Naive thymus-derived CD4-positive, alpha-beta T cell (primary cell): ENCODE results near the gene PXN. TPM values are rescaled to one million over a fixed set of nuclear protein-coding genes. Genes with fewer than 3 reads are reported as not detected.
A peak's percentile ranks its signal among the peaks of the same experiment; 100 is the strongest.
"Not testable (repeated sequence)": the region's sequence is repeated elsewhere in the genome, so short reads cannot be mapped to it uniquely, and the experiment has no call there.

Source experiments
- ATAC-seq: fragments of 150-1000 bp; cut with Tn5 transposase; 2 replicates; pipeline ENCODE4 v1.10.0; 2021; ENCODE audit warnings: mild to moderate bottlenecking, moderate library complexity
- CTCF ChIA-PET: fragments of 350-600 bp; sonication (Branson Sonifier 250); formaldehyde crosslinking; loops from one replicate; lab custom pipeline; 2021; ENCODE audit warnings: antibody characterized with exemption; lab: Charles Lee
- POLR2A ChIA-PET: fragments of 350-600 bp; sonication (Branson Sonifier 250); formaldehyde crosslinking; loops from one replicate; lab custom pipeline; 2021; ENCODE audit warnings: antibody characterized with exemption, inconsistent platforms; lab: Charles Lee
- DNase-seq, 9 donors: peaks; one replicate each; pipeline versions ENCODE4 v3.0.0 to v3.0.0-alpha.2; 2020 to 2022; ENCODE audit warnings: mixed read lengths in 1 of 9
- H3K27ac ChIP-seq: one replicate; pipeline ENCODE4 v1.7.0; 2013; ENCODE audit warnings: mild to moderate bottlenecking, low read depth, low read length, moderate library complexity
- H3K27me3 ChIP-seq, 2 donors: one replicate each; pipeline ENCODE4 v1.7.0; 2013; ENCODE audit warnings: low read length in 2 of 2, mild to moderate bottlenecking in 2 of 2, moderate library complexity in 2 of 2; ENCODE audit not compliant: control insufficient read depth in 2 of 2, insufficient read depth in 2 of 2
- H3K36me3 ChIP-seq, 3 experiments: 1 replicate in 2 of 3; 2 replicates in 1 of 3; pipeline ENCODE4 v1.7.0; 2013; ENCODE audit warnings: low read length in 3 of 3, mild to moderate bottlenecking in 3 of 3, moderate library complexity in 1 of 3; ENCODE audit not compliant: insufficient read depth in 3 of 3, control insufficient read depth in 2 of 3
- H3K4me1 ChIP-seq, 2 donors: one replicate each; pipeline ENCODE4 v1.7.0; 2013; ENCODE audit warnings: low read length in 2 of 2, mild to moderate bottlenecking in 2 of 2, moderate library complexity in 1 of 2; ENCODE audit not compliant: control insufficient read depth in 2 of 2, insufficient read depth in 2 of 2
- H3K4me3 ChIP-seq: 2 replicates; pipeline ENCODE4 v1.7.0; 2013; ENCODE audit warnings: mild to moderate bottlenecking, low read length
- H3K9me3 ChIP-seq, 3 experiments: 1 replicate in 2 of 3; 2 replicates in 1 of 3; pipeline ENCODE4 v1.7.0; 2013; ENCODE audit warnings: low read length in 3 of 3; ENCODE audit not compliant: control insufficient read depth in 2 of 3
- H3K27ac Mint-ChIP-seq, 9 donors: one replicate each; pipeline ENCODE4 v1.8.0; 2020 to 2022; ENCODE audit warnings: mixed read lengths in 9 of 9, mild to moderate bottlenecking in 8 of 9, moderate library complexity in 5 of 9, inconsistent platforms in 2 of 9
- H3K27me3 Mint-ChIP-seq, 5 donors: one replicate each; pipeline ENCODE4 v1.8.0; 2021 to 2022; ENCODE audit warnings: mixed read lengths in 5 of 5, mild to moderate bottlenecking in 1 of 5
- H3K36me3 Mint-ChIP-seq, 5 donors: one replicate each; pipeline ENCODE4 v1.8.0; 2020 to 2022; ENCODE audit warnings: mixed read lengths in 5 of 5, mild to moderate bottlenecking in 3 of 5, inconsistent platforms in 1 of 5
- H3K4me1 Mint-ChIP-seq, 7 donors: one replicate each; pipeline ENCODE4 v1.8.0; 2020 to 2022; ENCODE audit warnings: mixed read lengths in 7 of 7, mild to moderate bottlenecking in 3 of 7, inconsistent platforms in 1 of 7
- H3K4me3 Mint-ChIP-seq, 10 donors: one replicate each; pipeline ENCODE4 v1.8.0; 2020 to 2022; ENCODE audit warnings: mild to moderate bottlenecking in 10 of 10, mixed read lengths in 10 of 10, moderate library complexity in 6 of 10, inconsistent platforms in 2 of 10
- H3K9me3 Mint-ChIP-seq, 11 donors: one replicate each; pipeline ENCODE4 v1.8.0; 2020 to 2022; ENCODE audit warnings: mixed read lengths in 11 of 11, mild to moderate bottlenecking in 4 of 11, inconsistent platforms in 1 of 11, moderate library complexity in 1 of 11
- intact Hi-C, 2 donors: fragments of 100-400 bp; cut with micrococcal nuclease; formaldehyde crosslinking; loops; one replicate each; pipeline ENCODE4 v1.15.1; 2023
- polyA plus RNA-seq, 2 donors: library from polyadenylated mRNA; unstranded; fragments of 300-500 nt; fragmentation: Illumina TruSeq; gene quantifications; one replicate each; pipeline ENCODE4 v1.2.3, GENCODE V29; 2021
- total RNA-seq, 6 experiments: library from RNA in 5 of 6; stranded (reverse) in 5 of 6; gene quantifications; 1 replicate in 5 of 6; 2 replicates in 1 of 6; pipeline ENCODE4 v1.2.3 and lab custom pipeline; 2021 to 2026

PXN gene
- total and polyA plus RNA-seq, 7 experiments from 2014 or later = 84.3 to 202 (median 114) TPM

DNA sequence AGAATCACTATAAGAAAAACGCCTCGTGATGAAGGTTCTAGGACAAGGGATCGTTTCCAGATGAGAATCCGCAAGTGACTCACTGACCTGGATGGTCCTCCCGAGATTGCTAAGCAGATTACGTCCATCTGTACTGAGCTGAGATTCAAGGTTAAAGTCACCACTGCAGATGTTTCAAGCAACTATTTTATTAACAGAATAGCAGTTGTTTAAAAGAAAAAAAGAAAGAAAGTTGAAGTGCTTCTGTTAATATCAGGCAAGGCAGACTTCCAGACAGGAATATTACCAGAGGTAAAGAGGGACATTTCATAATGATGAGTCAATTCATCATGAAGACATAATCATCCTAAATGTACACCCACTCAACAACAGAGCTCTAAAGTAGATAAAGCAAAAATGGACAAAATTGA lies 17.9 kb downstream of the PXN start:
- Histone ChIP-seq H3K4me3 (no peak overlapping the region), H3K4me1 (peaks cover 57 to 64% of the 10 kb centered on the region in 2 donors), H3K27ac (peak overlapping the region; percentile 60), H3K36me3 (peaks cover 0 to 2% (median 0%) of the 10 kb centered on the region in 3 experiments), H3K9me3 (no peaks in the 10 kb centered on the region), H3K27me3 (no peaks in the 10 kb centered on the region)
- ATAC-seq (no peak), DNase-seq (no peak)
- H3K4me1 Mint-ChIP-seq = peaks cover 60 to 88% (median 75%) of the 10 kb centered on the region in 7 donors
- H3K27ac Mint-ChIP-seq = peak overlapping the region; percentile 60 to 99 (median 88)
- H3K36me3 Mint-ChIP-seq = peaks cover 0 to 43% (median 10%) of the 10 kb centered on the region in 5 donors
- intact Hi-C loops = loop anchor here in 1 of 2 donors (2.0 kb wide), 1 partner anchor 17 kb away; the partner anchor contains the start of gene PXN
- peak overlapping the region; percentile 28 to 85 (median 64) for H3K4me3 Mint-ChIP-seq
- H3K9me3 Mint-ChIP-seq = peaks cover 0 to 3% (median 0%) of the 10 kb centered on the region in 11 donors
- ChIA-PET CTCF (interaction anchor here (0.6 to 10.8 kb wide), 7 partner anchors 9 to 269 kb away, joined by 3 to 124 read pairs (median 4); partner anchors contain the start of genes PXN and SIRT4), POLR2A (interaction anchor here (0.6 to 15.4 kb wide), 8 partner anchors 7 to 46 kb away, joined by 3 to 235 read pairs (median 50); partner anchors contain the start of genes PXN, RNU4-1, RNU4-2 and RPLP0)
- H3K27me3 Mint-ChIP-seq = no peaks in the 10 kb centered on the region

DNA sequence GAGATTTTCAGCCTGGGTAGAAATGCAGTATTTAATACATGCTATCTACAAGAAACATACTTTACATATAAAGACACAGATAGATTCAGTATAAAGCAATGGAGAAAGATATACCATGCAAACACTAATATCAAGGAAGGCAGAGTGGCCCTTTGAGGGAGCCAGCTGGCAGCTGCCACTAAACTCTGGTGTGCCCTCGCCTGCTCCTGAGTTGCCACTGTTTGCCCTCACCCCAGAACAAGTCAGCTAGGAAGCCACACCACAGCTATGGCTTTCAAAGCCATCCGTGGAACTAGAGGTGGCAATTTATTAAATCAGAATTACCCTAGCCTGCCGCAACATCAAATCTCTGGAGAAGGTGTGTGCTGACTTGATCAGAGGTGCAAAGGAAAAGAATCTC lies 18.3 kb downstream of the PXN start:
- Mint-ChIP-seq H3K27ac (peak overlapping the region; percentile 60 to 99 (median 88)), H3K4me3 (peak overlapping the region; percentile 28 to 85 (median 64)), H3K36me3 (peaks cover 0 to 39% (median 10%) of the 10 kb centered on the region in 5 donors), H3K4me1 (peaks cover 55 to 88% (median 75%) of the 10 kb centered on the region in 7 donors), H3K27me3 (no peaks in the 10 kb centered on the region), H3K9me3 (peaks cover 0 to 3% (median 0%) of the 10 kb centered on the region in 11 donors)
- peak overlapping the region; percentile 16 for H3K27ac ChIP-seq
- ChIA-PET CTCF (interaction anchor here (0.6 to 10.8 kb wide), 6 partner anchors 9 to 269 kb away, joined by 3 to 124 read pairs (median 6); partner anchors contain the start of gene PXN), POLR2A (interaction anchor here (0.6 to 15.4 kb wide), 7 partner anchors 10 to 45 kb away, joined by 3 to 235 read pairs (median 37); partner anchors contain the start of genes PXN, RNU4-1 and RNU4-2)
- no peak for DNase-seq
- H3K27me3 ChIP-seq = no peaks in the 10 kb centered on the region
- H3K9me3 ChIP-seq = no peaks in the 10 kb centered on the region
- peaks cover 0 to 2% (median 2%) of the 10 kb centered on the region in 3 experiments for H3K36me3 ChIP-seq
- ATAC-seq = no peak
- H3K4me1 ChIP-seq = peaks cover 56 to 62% of the 10 kb centered on the region in 2 donors
- intact Hi-C loops = no loop called here
- no peak overlapping the region for H3K4me3 ChIP-seq

DNA sequence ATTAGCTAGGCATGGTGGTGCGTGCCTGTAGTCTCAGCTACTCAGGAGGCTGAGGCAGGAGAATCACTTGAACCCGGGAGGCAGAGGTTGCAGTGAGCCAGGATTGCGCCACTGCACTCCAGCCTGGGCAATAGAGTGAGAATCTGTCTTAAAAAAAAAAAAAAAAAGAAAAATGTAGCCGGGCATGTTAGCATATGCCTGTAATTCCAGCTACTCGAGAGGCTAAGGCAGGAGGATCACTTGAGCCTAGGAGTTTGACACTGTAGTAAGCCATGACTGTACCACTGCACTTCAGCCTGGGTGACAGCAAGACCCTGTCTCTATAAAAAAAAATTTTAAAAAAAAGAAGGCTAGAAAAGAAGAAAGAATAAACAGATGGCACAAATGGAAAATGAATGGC lies 18.8 kb downstream of the PXN start:
- H3K9me3 ChIP-seq, H3K9me3 Mint-ChIP-seq, ATAC-seq, H3K36me3 ChIP-seq, H3K27me3 ChIP-seq, H3K4me3 ChIP-seq, DNase-seq, H3K27me3 Mint-ChIP-seq, intact Hi-C loops, H3K27ac ChIP-seq: not testable (repeated sequence)
- Mint-ChIP-seq H3K27ac (peak overlapping the region in 4 of 9 donors; percentile 60 to 99 (median 88)), H3K4me1 (peaks cover 54 to 88% (median 74%) of the 10 kb centered on the region in 7 donors), H3K36me3 (peaks cover 0 to 37% (median 10%) of the 10 kb centered on the region in 5 donors), H3K4me3 (peak overlapping the region in 2 of 10 donors; percentile 58 to 85)
- peaks cover 57 to 63% of the 10 kb centered on the region in 2 donors for H3K4me1 ChIP-seq
- ChIA-PET CTCF (interaction anchor here (1.6 to 10.8 kb wide), 2 partner anchors 17 to 19 kb away, joined by 9 to 124 read pairs; partner anchors contain the start of gene PXN), POLR2A (interaction anchor here (1.0 to 15.4 kb wide), 4 partner anchors 10 to 45 kb away, joined by 3 to 235 read pairs (median 134); partner anchors contain the start of genes PXN, RNU4-1 and RNU4-2)

- Histone ChIP-seq H3K36me3 (peaks cover 0 to 11% (median 0%) of the 10 kb centered on the region in 3 experiments), H3K27ac (no peak overlapping the region), H3K27me3 (no peaks in the 10 kb centered on the region), H3K4me1 (peaks cover 49 to 63% of the 10 kb centered on the region in 2 donors), H3K4me3 (no peak overlapping the region), H3K9me3 (no peaks in the 10 kb centered on the region)
- ChIA-PET CTCF (interaction anchor here (0.6 to 1.6 kb wide), 6 partner anchors 12 to 79 kb away, joined by 3 to 7 read pairs (median 4); partner anchors contain the start of gene PXN), POLR2A (interaction anchor here (1.2 to 3.9 kb wide), 6 partner anchors 10 to 49 kb away, joined by 3 to 24 read pairs (median 4); partner anchors contain the start of genes RNU4-2 and RPLP0)
- no peak for ATAC-seq
- peaks cover 0 to 2% (median 0%) of the 10 kb centered on the region in 11 donors for H3K9me3 Mint-ChIP-seq
- H3K27ac Mint-ChIP-seq = peak overlapping the region in 7 of 9 donors; percentile 5 to 75 (median 47)
- intact Hi-C loops = no loop called here
- no peak for DNase-seq
- peak overlapping the region in 4 of 10 donors; percentile 29 to 70 (median 52) for H3K4me3 Mint-ChIP-seq
- no peaks in the 10 kb centered on the region for H3K27me3 Mint-ChIP-seq
- H3K36me3 Mint-ChIP-seq = peaks cover 0 to 18% (median 5%) of the 10 kb centered on the region in 5 donors
- H3K4me1 Mint-ChIP-seq = peaks cover 47 to 84% (median 74%) of the 10 kb centered on the region in 7 donors
These were observed 22.4 kb downstream of the PXN start for GRCh38 chr12:120242971-120243699.

GRCh38 chr12:120242275-120242799 lies 23.2 kb downstream of the PXN start:
- Mint-ChIP-seq H3K4me1 (peaks cover 45 to 84% (median 74%) of the 10 kb centered on the region in 7 donors), H3K36me3 (peaks cover 0 to 18% (median 5%) of the 10 kb centered on the region in 5 donors), H3K27ac (peak overlapping the region in 5 of 9 donors; percentile 30 to 75 (median 53)), H3K9me3 (peaks cover 0 to 2% (median 0%) of the 10 kb centered on the region in 11 donors), H3K27me3 (no peaks in the 10 kb centered on the region), H3K4me3 (peak overlapping the region in 4 of 10 donors; percentile 9 to 59 (median 43))
- Histone ChIP-seq H3K9me3 (no peaks in the 10 kb centered on the region), H3K36me3 (peaks cover 0 to 11% (median 0%) of the 10 kb centered on the region in 3 experiments), H3K27me3 (no peaks in the 10 kb centered on the region), H3K4me1 (peaks cover 48 to 62% of the 10 kb centered on the region in 2 donors), H3K27ac (no peak overlapping the region), H3K4me3 (no peak overlapping the region)
- CTCF ChIA-PET = interaction anchor here (0.6 to 1.6 kb wide), 5 partner anchors 11 to 80 kb away, joined by 3 to 7 read pairs (median 4); partner anchors contain the start of gene PXN
- ATAC-seq (peak; percentile 28), DNase-seq (no peak)
- intact Hi-C loops = no loop called here
- POLR2A ChIA-PET = interaction anchor here (1.3 to 3.9 kb wide), 4 partner anchors 11 to 45 kb away, joined by 3 to 24 read pairs (median 4); partner anchors contain the start of gene RPLP0
